Testis (tissue), 3 donors: ENCODE measurements around the gene BPIFB2. TPM values are rescaled to one million over a fixed set of nuclear protein-coding genes. Genes with fewer than 3 reads are reported as not detected.

Source experiments
- DNase-seq: peaks from one replicate; pipeline ENCODE4 v3.0.0-alpha.2; 2019
- H3K27ac ChIP-seq, 2 donors: fragments of 200-600 bp; sonication (generic); one replicate each; pipeline ENCODE4 v1.5.1; 2019
- H3K27me3 ChIP-seq: fragments of 200-600 bp; sonication (generic); one replicate; pipeline ENCODE4 v1.5.1; 2019
- H3K36me3 ChIP-seq: fragments of 200-600 bp; sonication (generic); one replicate; pipeline ENCODE4 v1.5.1; 2017; ENCODE audit warnings: low read depth; ENCODE audit errors: missing control alignments
- H3K4me1 ChIP-seq: fragments of 200-600 bp; sonication (generic); one replicate; pipeline ENCODE4 v1.5.1; 2019
- H3K4me3 ChIP-seq, 2 donors: fragments of 200-600 bp; sonication (generic); one replicate each; pipeline ENCODE4 v1.5.1; 2017 to 2019
- H3K9me3 ChIP-seq: fragments of 200-600 bp; sonication (generic); one replicate; pipeline ENCODE4 v1.5.1; 2017
- CTCF ChIP-seq, 3 experiments: fragments of 450-650 bp in 2 of 3; fragments of 200-600 bp in 1 of 3; sonication (generic) in 1 of 3; IDR thresholded peaks; one replicate each; pipeline ENCODE4 v1.5.1; 2016 to 2019; ENCODE audit warnings: antibody characterized with exemption in 3 of 3, mild to moderate bottlenecking in 2 of 3, moderate library complexity in 1 of 3
- POLR2A ChIP-seq: fragments of 450-650 bp; IDR thresholded peaks from one replicate; pipeline ENCODE4 v1.6.1; 2017; ENCODE audit warnings: antibody characterized with exemption, mild to moderate bottlenecking, moderate library complexity
- WGBS, 2 donors: methylation state at CpG; one replicate each; pipeline ENCODE4 v1.1.5; 2018; 5-methylcytosine and 5-hydroxymethylcytosine counted together
- intact Hi-C: fragments of 100-400 bp; cut with DNase I; formaldehyde crosslinking; loops from one replicate; pipeline ENCODE4 v1.15.1; 2023; ENCODE audit warnings: low total_unique reads
- polyA plus RNA-seq: library from polyadenylated mRNA; stranded (reverse); fragments of 350-450 nt; fragmentation: Illumina TruSeq; extraction: RNeasy Lipid Tissue Mini Kit (QIAGEN cat#74804); gene quantifications from one replicate; pipeline ENCODE4 v1.2.3, GENCODE V29; 2014; ENCODE audit warnings: low read depth, low replicate concordance; ENCODE audit not compliant: insufficient read depth
- total RNA-seq, 2 donors: library from RNA; depleted of rRNA; stranded (reverse); fragments of >200 nt; gene quantifications; one replicate each; pipeline ENCODE4 v1.2.3, GENCODE V29; 2016

Gene BPIFB2
- total and polyA plus RNA-seq, 3 donors from 2014 or later = 0.56 to 1.6 (median 1.4) TPM

GRCh38 chr20:33022694-33023438 is 15.4 kb downstream of the BPIFB2 start:
- Histone ChIP-seq H3K36me3 (no peaks in the 10 kb centered on the region), H3K4me3 (no peak overlapping the region), H3K9me3 (no peaks in the 10 kb centered on the region), H3K27ac (no peak overlapping the region), H3K4me1 (no peaks in the 10 kb centered on the region), H3K27me3 (no peaks in the 10 kb centered on the region)
- TF ChIP-seq CTCF (IDR thresholded peaks at IDR 0.05) = no peak
- TF ChIP-seq POLR2A = no peak
- intact Hi-C loops = no loop called here
- DNase-seq = no peak
- 85 to 95% methylated on average over 7 of the region's 7 CpGs for WGBS, 2 donors

- 59 to 79% methylated on average over 5 to 6 of the region's 6 CpGs for WGBS, 2 donors
- intact Hi-C loops = no loop called here
- H3K27ac ChIP-seq = no peak overlapping the region
- no peaks in the 10 kb centered on the region for H3K4me1 ChIP-seq
- DNase-seq = no peak
- H3K27me3 ChIP-seq = no peaks in the 10 kb centered on the region
- no peaks in the 10 kb centered on the region for H3K9me3 ChIP-seq
- no peak overlapping the region for H3K4me3 ChIP-seq
- H3K36me3 ChIP-seq = no peaks in the 10 kb centered on the region
- TF ChIP-seq CTCF (IDR thresholded peaks at IDR 0.05) (no peak), POLR2A (no peak)
Observed at GRCh38 chr20:33023439-33024242, 16.1 kb downstream of the BPIFB2 start.

GRCh38 chr20:33024243-33024560 is 16.7 kb downstream of the BPIFB2 start:
- Histone ChIP-seq H3K36me3 (no peaks in the 10 kb centered on the region), H3K27me3 (no peaks in the 10 kb centered on the region), H3K4me1 (no peaks in the 10 kb centered on the region), H3K9me3 (no peaks in the 10 kb centered on the region), H3K27ac (no peak overlapping the region), H3K4me3 (no peak overlapping the region)
- WGBS, 2 donors = 70 to 75% methylated on average over 1 of the region's 1 CpG
- no peak for DNase-seq
- no peak for TF ChIP-seq POLR2A
- no peak for TF ChIP-seq CTCF (IDR thresholded peaks at IDR 0.05)
- intact Hi-C loops = no loop called here

GRCh38 chr20:33024609-33025317 is 17.3 kb downstream of the BPIFB2 start:
- no peak overlapping the region for H3K4me3 ChIP-seq
- H3K4me1 ChIP-seq = no peaks in the 10 kb centered on the region
- TF ChIP-seq POLR2A (no peak), CTCF (IDR thresholded peaks at IDR 0.05) (no peak)
- no peaks in the 10 kb centered on the region for H3K36me3 ChIP-seq
- H3K27ac ChIP-seq = no peak overlapping the region
- DNase-seq = no peak
- intact Hi-C loops = no loop called here
- 72 to 81% methylated on average over 5 of the region's 5 CpGs for WGBS, 2 donors
- no peaks in the 10 kb centered on the region for H3K27me3 ChIP-seq
- no peaks in the 10 kb centered on the region for H3K9me3 ChIP-seq
